Keratinocyte (primary cell): ENCODE results near the gene DLX6.

ENCODE experiments used
- EZH2 ChIP-seq: IDR thresholded peaks from one replicate; pipeline ENCODE4 v1.6.1; 2012; ENCODE audit warnings: inconsistent platforms, mild to moderate bottlenecking, low read length, moderate library complexity
- TF ChIP-seq, protein P1 (sequence below), 3 experiments: IDR thresholded peaks in 1 of 3; conservative IDR thresholded peaks in 1 of 3; optimal IDR thresholded peaks in 1 of 3; 2 replicates in 2 of 3; 3 replicates in 1 of 3; pipeline versions ENCODE3 to v1.5.1; 2011; ENCODE audit warnings: low read length in 3 of 3, mild to moderate bottlenecking in 3 of 3, moderate library complexity in 2 of 3, control low read depth in 1 of 3, inconsistent platforms in 1 of 3; ENCODE audit not compliant: insufficient read depth in 2 of 3; ENCODE audit errors: extremely low read depth in 1 of 3

DNA sequence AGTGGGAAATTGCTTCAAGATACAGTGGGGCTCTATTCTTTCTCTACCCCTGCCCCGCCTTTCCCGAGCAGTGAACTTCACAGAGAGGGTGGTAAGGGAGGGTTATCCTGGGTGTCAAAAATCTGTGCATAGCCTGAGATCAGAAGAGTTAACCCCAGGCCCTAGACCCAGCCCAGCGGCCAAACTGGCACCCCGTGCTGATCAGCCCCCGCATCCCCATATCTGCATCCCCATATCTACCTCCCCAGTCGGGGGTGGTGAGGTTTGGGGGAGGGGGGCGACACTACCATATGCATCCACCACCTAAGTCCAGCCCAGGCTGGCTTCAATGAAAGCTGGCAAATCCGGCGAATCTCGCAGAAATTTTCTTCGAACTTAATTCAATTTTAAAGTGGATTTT, 7.0 kb upstream of the DLX6 start:
- TF ChIP-seq, protein P1, sequence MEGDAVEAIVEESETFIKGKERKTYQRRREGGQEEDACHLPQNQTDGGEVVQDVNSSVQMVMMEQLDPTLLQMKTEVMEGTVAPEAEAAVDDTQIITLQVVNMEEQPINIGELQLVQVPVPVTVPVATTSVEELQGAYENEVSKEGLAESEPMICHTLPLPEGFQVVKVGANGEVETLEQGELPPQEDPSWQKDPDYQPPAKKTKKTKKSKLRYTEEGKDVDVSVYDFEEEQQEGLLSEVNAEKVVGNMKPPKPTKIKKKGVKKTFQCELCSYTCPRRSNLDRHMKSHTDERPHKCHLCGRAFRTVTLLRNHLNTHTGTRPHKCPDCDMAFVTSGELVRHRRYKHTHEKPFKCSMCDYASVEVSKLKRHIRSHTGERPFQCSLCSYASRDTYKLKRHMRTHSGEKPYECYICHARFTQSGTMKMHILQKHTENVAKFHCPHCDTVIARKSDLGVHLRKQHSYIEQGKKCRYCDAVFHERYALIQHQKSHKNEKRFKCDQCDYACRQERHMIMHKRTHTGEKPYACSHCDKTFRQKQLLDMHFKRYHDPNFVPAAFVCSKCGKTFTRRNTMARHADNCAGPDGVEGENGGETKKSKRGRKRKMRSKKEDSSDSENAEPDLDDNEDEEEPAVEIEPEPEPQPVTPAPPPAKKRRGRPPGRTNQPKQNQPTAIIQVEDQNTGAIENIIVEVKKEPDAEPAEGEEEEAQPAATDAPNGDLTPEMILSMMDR (optimal IDR thresholded peaks at IDR 0.05 in 1 of 3, IDR thresholded peaks at IDR 0.05 in 1 of 3, conservative IDR thresholded peaks at IDR 0.05 in 1 of 3; ENCODE audit: extremely low read depth in 1 of 3, insufficient read depth in 2 of 3, low read length in 3 of 3) = no peak
- TF ChIP-seq EZH2 = peak; percentile 26
